ENCODE results near the gene PGAP6. TPM values are rescaled to one million over a fixed set of nuclear protein-coding genes. Genes with fewer than 3 reads are reported as not detected.

Gene PGAP6
- total RNA-seq, 1 donor from 2014 or later: 132 TPM

DNA sequence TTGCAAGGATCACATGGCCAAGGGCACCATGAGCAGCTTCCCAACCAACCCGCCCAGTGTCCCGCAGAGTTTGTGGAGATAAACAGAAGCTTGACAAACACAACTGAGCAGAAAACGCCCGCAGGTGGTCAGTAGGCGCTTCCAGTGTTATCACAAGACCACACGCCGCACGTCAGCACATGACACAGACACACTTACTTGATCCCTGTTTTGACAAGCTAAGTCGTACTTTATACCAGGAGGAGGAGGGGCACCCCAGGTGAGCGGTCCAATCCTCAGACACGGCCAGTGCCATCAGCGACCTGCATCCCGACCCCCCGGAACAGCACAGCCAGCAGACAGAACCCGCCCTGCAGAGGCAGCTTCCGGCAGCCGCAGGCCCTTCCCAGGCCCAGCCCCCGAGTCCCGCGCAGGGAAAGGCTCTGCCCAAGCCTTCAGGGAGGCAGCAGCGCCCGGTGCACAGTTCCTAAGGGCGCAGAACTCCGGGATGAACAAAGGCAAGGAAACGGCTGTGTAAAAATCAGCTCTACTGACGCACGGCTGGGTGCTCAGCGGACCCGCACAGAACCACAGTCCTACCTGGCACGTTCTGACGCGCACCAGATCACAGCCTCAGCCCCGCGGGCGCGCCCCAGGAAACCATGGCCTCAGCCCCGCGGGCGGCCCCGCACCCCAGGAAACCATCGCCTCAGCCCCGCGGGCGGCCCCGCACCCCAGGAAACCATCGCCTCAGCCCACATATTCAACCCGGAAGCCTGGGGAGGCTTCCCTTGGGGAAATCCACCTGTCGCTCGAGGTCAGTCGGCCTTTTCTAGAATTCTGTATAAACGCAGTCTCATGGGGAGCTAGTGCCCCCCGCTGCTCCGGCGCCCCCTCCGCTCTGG is 57.1 kb downstream of the PGAP6 start:
- DNase-seq: peak; percentile 26

DNA sequence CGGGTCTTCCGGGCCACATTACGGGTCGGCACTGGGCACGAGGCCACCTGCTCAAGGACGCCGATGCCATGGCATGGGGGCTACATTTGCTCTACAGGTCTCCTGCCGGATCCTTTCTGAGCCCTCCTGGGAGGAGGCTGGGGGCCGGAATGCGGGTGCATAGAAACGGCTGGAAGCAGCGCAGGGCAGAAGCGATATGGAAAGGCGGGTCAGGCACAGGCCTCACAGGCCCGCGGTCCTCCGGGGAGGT is 57.7 kb downstream of the PGAP6 start:
- DNase-seq: no peak

- DNase-seq: no peak
Measured at GRCh38 chr16:322476-323143, 59.2 kb downstream of the PGAP6 start.

DNA sequence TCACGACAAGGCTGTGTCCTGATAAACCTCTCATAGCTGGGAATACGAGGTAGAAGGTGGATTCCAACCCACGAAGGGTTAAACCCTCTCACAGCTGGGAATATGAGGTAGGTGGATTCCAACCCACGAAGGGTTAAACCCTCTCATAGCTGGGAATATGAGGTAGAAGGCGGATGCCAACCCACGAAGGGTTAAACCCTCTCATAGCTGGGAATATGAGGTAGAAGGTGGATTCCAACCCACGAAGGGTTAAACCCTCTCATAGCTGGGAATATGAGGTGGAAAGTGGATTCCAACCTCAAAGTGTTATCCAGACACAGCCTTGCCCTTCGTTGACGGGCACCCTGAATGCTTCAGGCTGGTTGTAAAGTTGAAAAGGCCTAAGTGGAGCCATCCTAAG is 60.2 kb downstream of the PGAP6 start:
- no peak for DNase-seq

Other genes starting within 250 kb of the PGAP6 start
- 9.5 and 17.8 TPM in 2 replicates for gene NPRL3, start 243.3 kb downstream of the PGAP6 start, total RNA-seq
- gene HBZ, start 229.3 kb downstream of the PGAP6 start, total RNA-seq: not detected in 2 replicates
- gene HBM, start 216.0 kb downstream of the PGAP6 start, total RNA-seq: not detected in 2 replicates
- gene HBA2, start 209.1 kb downstream of the PGAP6 start, total RNA-seq: 0.42 TPM in 1 of 2 replicates, not detected in the other
- not detected in 2 replicates for gene HBA1, start 205.3 kb downstream of the PGAP6 start, total RNA-seq
- gene HBQ1, start 201.5 kb downstream of the PGAP6 start, total RNA-seq: 0.34 TPM in 1 of 2 replicates, not detected in the other
- gene LUC7L, start 152.5 kb downstream of the PGAP6 start, total RNA-seq: 30.9 and 55.5 TPM in 2 replicates
- 59.2 and 76.1 TPM in 2 replicates for gene FAM234A, start 147.2 kb downstream of the PGAP6 start, total RNA-seq
- 0.19 and 0.68 TPM in 2 replicates for gene RGS11, start 106.0 kb downstream of the PGAP6 start, total RNA-seq
- gene ARHGDIG, start 101.4 kb downstream of the PGAP6 start, total RNA-seq: 1.2 TPM in 1 of 2 replicates, not detected in the other
- 0.34 TPM in 1 of 2 replicates, not detected in the other for gene PDIA2, start 98.8 kb downstream of the PGAP6 start, total RNA-seq
- gene AXIN1, start 29.3 kb downstream of the PGAP6 start, total RNA-seq: 28.2 and 31.9 TPM in 2 replicates
- gene MRPL28, start 11.4 kb downstream of the PGAP6 start, total RNA-seq: 85.9 and 103 TPM in 2 replicates
- gene NME4, start 15.2 kb upstream of the PGAP6 start, total RNA-seq: 42.2 and 55.7 TPM in 2 replicates
- 13.4 and 17.5 TPM in 2 replicates for gene DECR2, start 19.9 kb upstream of the PGAP6 start, total RNA-seq
- 34.9 and 46.8 TPM in 2 replicates for gene RAB11FIP3, start 43.7 kb upstream of the PGAP6 start, total RNA-seq
- 50.5 and 83.4 TPM in 2 replicates for gene CAPN15, start 145.7 kb upstream of the PGAP6 start, total RNA-seq
- gene PRR35, start 178.4 kb upstream of the PGAP6 start, total RNA-seq: not detected in 2 replicates
- 1.9 and 2.7 TPM in 2 replicates for gene NHLRC4, start 185.0 kb upstream of the PGAP6 start, total RNA-seq
- 25.4 and 32.2 TPM in 2 replicates for gene PIGQ, start 188.0 kb upstream of the PGAP6 start, total RNA-seq
- 13.3 and 14.1 TPM in 2 replicates for gene RAB40C, start 208.1 kb upstream of the PGAP6 start, total RNA-seq
- gene WFIKKN1, start 249.0 kb upstream of the PGAP6 start, total RNA-seq: 0.14 and 0.17 TPM in 2 replicates